Cardiac fibroblast (primary cell): ENCODE measurements around the gene ALPP.
"Not testable (repeated sequence)": the region's sequence is repeated elsewhere in the genome, so short reads cannot be mapped to it uniquely, and the experiment has no call there.

Experiments
- DNase-seq, 2 donors: peaks; one replicate each; pipeline versions ENCODE4 v3.0.0 to v3.0.0-alpha.2; 2010; ENCODE audit warnings: low read depth in 2 of 2
- H3K4me3 ChIP-seq, 2 donors: replicated peaks in 1 of 2; 1 replicate in 1 of 2; 2 replicates in 1 of 2; pipeline ENCODE4 v1.5.1; 2011; ENCODE audit warnings: low read depth in 2 of 2, low read length in 2 of 2, mild to moderate bottlenecking in 2 of 2, moderate library complexity in 1 of 2
- CTCF ChIP-seq: IDR thresholded peaks from one replicate; pipeline ENCODE4 v1.5.1; 2011; ENCODE audit warnings: low read depth, mild to moderate bottlenecking, low read length, inconsistent platforms

Gene ALPP

GRCh38 chr2:232367591-232368233 lies 10.8 kb upstream of the ALPP start:
- H3K4me3 ChIP-seq: no peak overlapping the region
- TF ChIP-seq CTCF: no peak
- DNase-seq: no peak

- H3K4me3 ChIP-seq: no peak overlapping the region
- no peak for DNase-seq
- no peak for TF ChIP-seq CTCF
Observed at GRCh38 chr2:232368311-232368731, 10.2 kb upstream of the ALPP start.

- no peak overlapping the region for H3K4me3 ChIP-seq
- TF ChIP-seq CTCF: no peak
- DNase-seq: no peak
Observed at GRCh38 chr2:232369126-232369951, 9.2 kb upstream of the ALPP start.

- H3K4me3 ChIP-seq, DNase-seq: not testable (repeated sequence)
Observed at GRCh38 chr2:232370007-232370406, 8.5 kb upstream of the ALPP start.

GRCh38 chr2:232372231-232373208 lies 6.0 kb upstream of the ALPP start:
- TF ChIP-seq CTCF: no peak
- DNase-seq: peak; percentile 31 to 73
- H3K4me3 ChIP-seq: no peak overlapping the region

- no peak for DNase-seq
- no peak for TF ChIP-seq CTCF
- no peak overlapping the region for H3K4me3 ChIP-seq
Observed at GRCh38 chr2:232374356-232374755, 4.2 kb upstream of the ALPP start.
